ENCODE measurements around the gene HAPSTR1.

Gene HAPSTR1

DNA sequence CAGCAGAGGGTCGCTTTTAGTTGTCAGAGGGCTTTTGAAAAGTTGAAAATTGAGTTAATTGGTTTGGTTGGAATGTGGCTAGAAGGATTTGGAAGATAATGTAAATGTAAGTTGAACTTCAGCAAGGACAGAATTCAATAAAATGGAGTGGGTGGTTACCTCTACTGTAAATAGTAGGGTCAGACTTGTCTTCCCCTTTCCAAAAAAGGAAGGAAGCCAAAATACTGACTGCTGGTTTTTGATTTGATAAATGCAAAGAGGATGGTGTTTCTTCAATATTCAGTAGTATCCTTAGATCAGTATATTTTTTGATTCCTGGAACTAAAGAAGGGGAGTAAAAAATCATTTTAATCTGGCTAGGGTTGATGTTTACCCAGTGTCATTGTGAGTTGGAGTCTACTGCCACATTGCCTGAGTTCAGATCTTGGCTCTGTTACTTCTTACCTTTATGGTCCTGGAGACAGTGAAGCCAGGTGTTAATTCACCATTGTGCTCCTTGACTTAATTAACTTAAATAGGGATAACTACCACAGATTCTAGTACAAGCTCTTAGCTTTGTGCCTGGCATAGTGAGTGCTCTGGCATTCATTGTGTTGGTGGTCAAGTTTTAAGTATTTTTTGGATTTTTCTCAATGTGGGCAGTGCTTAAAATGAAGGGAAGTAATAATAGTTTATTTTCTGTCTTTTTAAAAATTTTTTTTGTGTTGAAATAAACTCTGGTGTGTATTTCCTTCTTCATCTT, 4.4 kb downstream of the HAPSTR1 start:
- DNase-seq (ENCODE audit: low read depth in 1 of 2, low spot score in 1 of 2) = no peak

GRCh38 chr16:9096416-9096952, 5.0 kb downstream of the HAPSTR1 start:
- DNase-seq (ENCODE audit: low read depth in 1 of 2, low spot score in 1 of 2) = no peak

GRCh38 chr16:9097266-9098219, 6.1 kb downstream of the HAPSTR1 start:
- DNase-seq (ENCODE audit: low read depth in 1 of 2, low spot score in 1 of 2) = no peak

- DNase-seq (ENCODE audit: low read depth in 1 of 2, low spot score in 1 of 2) = no peak
Measured at GRCh38 chr16:9098377-9099090, 7.1 kb downstream of the HAPSTR1 start.

DNA sequence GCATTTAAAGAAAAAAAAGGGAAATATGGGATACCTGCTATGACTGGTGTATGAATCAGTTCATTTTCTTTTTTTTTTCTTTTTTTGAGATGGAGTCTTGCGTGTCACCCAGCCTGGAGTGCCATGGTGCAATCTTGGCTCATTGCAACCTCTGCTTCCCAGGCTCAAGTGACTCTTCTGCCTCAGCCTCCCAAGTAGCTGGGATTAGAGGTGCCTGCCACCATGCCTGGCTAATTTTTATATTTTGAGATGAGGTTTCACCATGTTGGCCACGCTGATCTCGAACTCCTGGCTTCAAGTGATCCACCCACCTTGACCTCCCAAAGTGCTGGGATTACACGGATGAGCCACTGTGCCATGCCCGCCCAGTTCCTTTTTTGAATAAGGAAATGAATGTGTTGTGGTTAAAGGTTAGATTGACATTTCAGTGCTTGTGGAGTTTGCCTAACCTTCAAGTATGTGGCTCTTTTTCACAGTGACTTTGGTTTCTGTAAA, 7.7 kb downstream of the HAPSTR1 start:
- DNase-seq (ENCODE audit: low read depth in 1 of 2, low spot score in 1 of 2) = no peak

GRCh38 chr16:9102379-9102778, 10.9 kb downstream of the HAPSTR1 start:
- no peak for DNase-seq (ENCODE audit: low read depth in 1 of 2, low spot score in 1 of 2)

DNA sequence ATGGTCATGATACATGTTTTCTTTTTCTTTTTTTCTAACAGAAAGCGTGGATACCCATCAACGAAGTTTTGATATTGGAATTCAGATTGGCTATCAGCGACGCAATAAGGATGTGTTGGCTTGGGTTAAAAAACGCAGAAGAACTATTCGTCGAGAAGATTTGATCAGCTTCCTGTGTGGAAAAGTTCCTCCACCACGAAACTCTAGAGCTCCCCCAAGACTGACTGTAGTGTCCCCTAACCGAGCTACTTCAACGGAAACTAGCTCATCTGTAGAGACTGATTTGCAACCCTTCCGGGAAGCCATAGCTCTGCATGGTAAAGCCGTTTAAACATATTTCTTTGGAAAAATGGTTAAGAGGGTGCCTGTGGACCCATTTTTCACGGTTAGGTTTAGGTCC, 11.5 kb downstream of the HAPSTR1 start:
- no peak for DNase-seq (ENCODE audit: low read depth in 1 of 2, low spot score in 1 of 2)

- no peak for DNase-seq (ENCODE audit: low read depth in 1 of 2, low spot score in 1 of 2)
Measured at GRCh38 chr16:9103546-9103945, 12.1 kb downstream of the HAPSTR1 start.

GRCh38 chr16:9105189-9105588, 13.7 kb downstream of the HAPSTR1 start:
- no peak for DNase-seq (ENCODE audit: low read depth in 1 of 2, low spot score in 1 of 2)

- no peak for DNase-seq (ENCODE audit: low read depth in 1 of 2, low spot score in 1 of 2)
Measured at GRCh38 chr16:9107025-9107970, 15.9 kb downstream of the HAPSTR1 start.

DNA sequence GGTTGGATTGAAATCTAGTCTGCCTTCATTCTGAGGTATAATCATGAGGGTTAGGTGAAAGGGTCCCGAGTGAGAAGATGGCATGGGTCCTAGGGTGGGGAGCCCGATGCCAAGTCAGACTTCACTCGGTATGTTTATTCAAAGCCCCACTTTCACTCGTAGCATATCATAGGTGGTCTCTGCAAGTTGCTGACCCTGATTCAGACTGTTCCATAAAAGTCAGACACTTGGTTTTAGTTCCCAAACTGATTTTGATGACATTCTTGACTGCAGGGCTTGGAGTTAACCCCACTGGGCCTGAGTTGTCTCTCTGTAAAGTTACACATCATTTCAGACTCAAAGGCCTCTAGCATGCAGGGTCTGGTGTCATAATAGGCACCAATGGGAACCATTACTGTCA, 17.8 kb downstream of the HAPSTR1 start:
- DNase-seq (ENCODE audit: low read depth in 1 of 2, low spot score in 1 of 2) = no peak

GRCh38 chr16:9112166-9112843, 20.9 kb downstream of the HAPSTR1 start:
- no peak for DNase-seq (ENCODE audit: low read depth in 1 of 2, low spot score in 1 of 2)

DNA sequence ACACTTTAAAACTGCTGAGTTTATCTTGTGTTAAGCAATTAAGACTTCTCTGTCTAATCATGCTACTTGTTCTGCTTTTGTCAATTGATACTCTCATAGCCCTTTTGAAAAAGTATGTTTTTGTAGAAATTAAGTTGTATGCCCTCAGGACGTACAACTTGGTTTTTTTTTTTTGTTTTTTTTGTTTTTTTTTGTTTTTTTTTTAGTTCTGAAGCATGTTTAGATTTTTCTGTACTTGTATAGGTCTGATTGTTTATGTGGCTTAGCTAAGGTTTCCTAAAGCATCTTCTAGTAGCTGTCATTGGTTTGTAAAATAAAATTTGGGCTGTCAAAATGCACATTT, 21.4 kb downstream of the HAPSTR1 start:
- no peak for DNase-seq (ENCODE audit: low read depth in 1 of 2, low spot score in 1 of 2)

DNA sequence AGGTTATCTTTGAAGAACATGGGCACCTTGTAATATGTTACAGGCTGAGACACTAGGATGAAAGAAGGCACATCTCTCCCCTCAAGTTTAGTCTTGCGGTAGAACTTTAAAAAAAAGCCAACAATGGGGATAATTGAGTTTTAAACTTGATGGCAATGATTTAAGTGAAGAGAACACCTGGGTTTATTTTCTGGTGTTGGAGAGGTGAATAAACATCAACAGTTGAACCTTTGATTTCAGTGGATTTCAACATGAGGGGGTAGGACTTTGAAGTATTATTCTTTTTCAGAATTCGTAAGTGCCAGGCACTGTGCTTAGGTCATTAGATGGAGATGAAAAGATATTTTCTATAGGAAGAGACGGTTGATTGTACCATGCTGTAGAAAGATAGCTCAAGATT, 22.3 kb downstream of the HAPSTR1 start:
- DNase-seq (ENCODE audit: low read depth in 1 of 2, low spot score in 1 of 2) = no peak

GRCh38 chr16:9114112-9114511, 22.7 kb downstream of the HAPSTR1 start:
- no peak for DNase-seq (ENCODE audit: low read depth in 1 of 2, low spot score in 1 of 2)

DNA sequence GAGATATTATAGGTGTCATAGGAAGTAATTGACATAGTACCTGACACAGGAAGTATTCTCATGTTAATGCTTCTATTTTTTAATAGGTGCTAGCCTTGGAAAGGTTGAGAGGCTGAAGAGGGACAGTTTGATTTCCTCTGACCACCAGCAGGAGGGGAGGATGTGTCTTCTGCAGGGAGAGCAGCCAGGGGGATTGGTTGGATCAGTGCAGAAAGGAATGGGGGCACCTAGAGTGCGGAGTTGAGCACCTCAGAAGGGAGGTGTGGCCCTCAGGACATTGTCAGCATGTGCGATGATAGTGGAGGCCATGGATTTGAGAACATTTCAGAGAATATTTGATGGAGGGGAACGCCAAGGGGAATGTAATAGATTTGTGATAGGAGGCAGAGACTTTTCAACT, 23.4 kb downstream of the HAPSTR1 start:
- no peak for DNase-seq (ENCODE audit: low read depth in 1 of 2, low spot score in 1 of 2)

DNA sequence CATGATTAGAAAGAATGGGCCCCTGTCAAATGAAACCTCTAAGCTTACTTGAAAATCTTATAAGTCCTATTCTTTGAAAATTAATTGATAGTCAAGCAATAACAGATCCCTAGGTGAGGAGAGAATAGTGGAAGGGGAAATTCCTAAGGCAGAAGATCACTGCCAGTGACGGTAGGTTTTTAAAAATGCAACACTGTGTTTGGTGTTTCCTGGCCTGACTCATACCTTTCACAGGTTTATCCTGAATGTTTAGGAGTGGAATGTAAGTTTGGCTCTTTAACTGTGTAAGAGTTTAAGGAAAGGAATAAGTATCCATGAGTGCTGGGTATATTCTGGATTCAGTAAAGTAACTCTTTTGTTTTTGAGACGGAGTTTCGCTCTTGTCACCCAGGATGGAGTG, 23.8 kb downstream of the HAPSTR1 start:
- no peak for DNase-seq (ENCODE audit: low read depth in 1 of 2, low spot score in 1 of 2)

- no peak for DNase-seq (ENCODE audit: low read depth in 1 of 2, low spot score in 1 of 2)
Measured at GRCh38 chr16:9116141-9116540, 24.7 kb downstream of the HAPSTR1 start.

DNA sequence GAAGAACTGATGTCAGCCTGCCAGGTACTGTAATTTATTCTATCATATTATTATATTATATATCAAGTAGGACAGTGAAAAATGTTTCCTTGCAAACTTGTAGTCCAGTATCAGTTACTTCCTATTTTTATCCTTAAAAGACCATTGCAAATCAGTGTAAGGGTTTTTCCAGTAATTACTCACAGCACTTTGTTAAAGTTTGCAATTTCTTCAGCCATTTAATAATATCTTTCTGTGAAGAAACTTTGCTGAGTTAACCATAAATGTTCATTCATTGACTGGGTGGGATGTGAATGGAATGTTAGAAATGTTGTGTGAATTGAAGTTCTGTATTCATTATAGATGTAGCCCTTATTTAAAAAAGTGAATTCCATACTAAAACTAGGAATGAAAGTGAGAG, 26.7 kb downstream of the HAPSTR1 start:
- no peak for DNase-seq (ENCODE audit: low read depth in 1 of 2, low spot score in 1 of 2)

GRCh38 chr16:9119795-9120194, 28.4 kb downstream of the HAPSTR1 start:
- no peak for DNase-seq (ENCODE audit: low read depth in 1 of 2, low spot score in 1 of 2)

Data from activated T-helper 1 cell treated with anti-CD3 and anti-CD28 coated beads, Interleukin-2, amount 50 U/mL, for 16 hours (primary cell).